Measurements from ENCODE around the gene MYO1H. TPM values are rescaled to one million over a fixed set of nuclear protein-coding genes. Genes with fewer than 3 reads are reported as not detected.
"Not testable (repeated sequence)": the region's sequence is repeated elsewhere in the genome, so short reads cannot be mapped to it uniquely, and the experiment has no call there.

MYO1H gene, protein sequence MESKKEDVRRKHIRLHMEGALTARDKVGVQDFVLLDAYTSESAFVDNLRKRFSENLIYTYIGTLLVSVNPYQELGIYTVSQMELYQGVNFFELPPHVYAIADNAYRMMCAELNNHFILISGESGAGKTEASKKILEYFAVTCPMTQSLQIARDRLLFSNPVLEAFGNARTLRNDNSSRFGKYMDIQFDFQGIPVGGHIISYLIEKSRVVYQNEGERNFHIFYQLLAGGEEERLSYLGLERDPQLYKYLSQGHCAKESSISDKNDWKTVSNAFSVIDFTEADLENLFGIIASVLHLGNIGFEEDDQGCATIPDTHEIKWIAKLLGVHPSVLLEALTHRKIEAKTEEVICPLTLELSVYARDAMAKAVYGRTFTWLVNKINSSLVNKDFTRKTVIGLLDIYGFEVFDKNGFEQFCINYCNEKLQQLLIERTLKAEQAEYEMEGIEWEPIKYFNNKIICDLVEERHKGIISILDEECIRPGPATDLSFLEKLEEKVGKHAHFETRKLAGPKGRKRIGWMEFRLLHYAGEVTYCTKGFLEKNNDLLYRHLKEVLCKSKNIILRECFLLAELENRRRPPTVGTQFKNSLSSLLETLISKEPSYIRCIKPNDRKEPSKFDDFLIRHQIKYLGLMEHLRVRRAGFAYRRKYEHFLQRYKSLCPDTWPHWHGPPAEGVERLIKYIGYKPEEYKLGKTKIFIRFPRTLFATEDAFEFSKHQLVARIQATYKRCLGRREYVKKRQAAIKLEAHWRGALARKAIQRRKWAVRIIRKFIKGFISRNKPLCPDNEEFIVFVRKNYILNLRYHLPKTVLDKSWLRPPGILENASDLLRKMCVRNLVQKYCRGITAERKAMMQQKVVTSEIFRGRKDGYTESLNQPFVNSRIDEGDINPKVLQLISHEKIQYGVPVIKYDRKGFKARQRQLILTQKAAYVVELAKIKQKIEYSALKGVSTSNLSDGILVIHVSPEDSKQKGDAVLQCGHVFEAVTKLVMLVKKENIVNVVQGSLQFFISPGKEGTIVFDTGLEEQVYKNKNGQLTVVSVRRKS
- 1 to 10 TPM in 1 of 5 donors, under 1 TPM in 4; 0.13 to 1.1 (median 0.26) TPM for polyA plus RNA-seq (ENCODE audit: insufficient read depth in 1 of 5, insufficient read length in 5 of 5, low replicate concordance in 1 of 5)
- long read RNA-seq, donor 1: 0 reads
- long read RNA-seq, donor 2: 0 reads
- long read RNA-seq, donor 3: 0 reads
- long read RNA-seq, donor 4: 0 reads
- long read RNA-seq, donor 5, partial matches to known transcripts: 0 of 6 reads
- long read RNA-seq, donor 5, other reads (novel, unspliced or antisense): 6 of 6 reads
- long read RNA-seq, donor 6: 0 reads
- long read RNA-seq, donor 7: 0 reads
- long read RNA-seq, donor 8: 0 reads

DNA sequence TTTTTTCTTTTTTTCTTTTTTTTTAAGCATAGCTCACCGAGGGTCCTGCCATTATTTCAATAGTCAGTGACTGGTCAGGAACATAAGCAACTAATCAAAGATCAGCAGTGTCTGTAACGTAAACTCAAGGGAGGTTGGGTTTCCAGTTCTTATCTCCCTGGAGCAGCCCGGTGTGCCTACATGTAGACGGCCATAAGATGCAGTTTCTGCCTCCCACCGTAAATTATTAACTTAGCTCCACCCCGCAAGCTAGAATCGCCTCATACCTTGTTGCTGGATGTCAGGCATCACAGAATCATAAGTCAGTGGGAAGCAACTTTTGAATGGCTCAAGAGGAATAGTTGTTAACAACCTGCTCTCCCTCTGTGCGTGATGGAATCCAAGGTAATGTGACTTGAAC, at the start of gene MYO1H:
MYO1H (plus strand) TSS at position 312 of the 400 bp plus-strand sequence; CDS start at position 373, 61 bp downstream.
- no peak for DNase-seq

- no peak for DNase-seq
These were observed 47.9 kb upstream of the MYO1H start for GRCh38 chr12:109299849-109300248.

DNA sequence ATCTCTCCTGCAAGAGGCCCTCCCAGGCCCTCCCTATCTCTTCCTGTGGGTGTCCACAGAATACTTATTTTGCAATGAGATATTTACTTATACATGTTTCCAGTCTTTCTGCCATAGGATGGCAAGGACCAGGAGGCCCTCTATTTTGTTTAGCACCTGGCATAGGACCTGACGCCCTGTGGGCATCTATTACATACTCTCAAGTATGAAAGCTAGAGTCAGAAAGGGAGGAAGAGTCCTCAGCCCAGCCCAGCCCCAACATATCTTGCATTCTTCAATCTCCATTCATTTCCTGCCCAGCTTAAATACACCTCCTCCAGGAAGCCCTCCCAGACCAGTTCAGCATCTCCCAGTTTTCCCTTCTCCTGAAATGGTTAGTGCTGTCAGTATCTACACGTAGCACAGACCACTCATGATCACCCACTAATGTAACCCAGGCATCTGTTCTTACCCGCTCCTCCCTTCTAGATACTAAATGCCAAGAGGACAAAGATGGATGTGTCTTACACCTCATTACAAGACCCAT, 46.0 kb upstream of the MYO1H start:
- DNase-seq: no peak

DNA sequence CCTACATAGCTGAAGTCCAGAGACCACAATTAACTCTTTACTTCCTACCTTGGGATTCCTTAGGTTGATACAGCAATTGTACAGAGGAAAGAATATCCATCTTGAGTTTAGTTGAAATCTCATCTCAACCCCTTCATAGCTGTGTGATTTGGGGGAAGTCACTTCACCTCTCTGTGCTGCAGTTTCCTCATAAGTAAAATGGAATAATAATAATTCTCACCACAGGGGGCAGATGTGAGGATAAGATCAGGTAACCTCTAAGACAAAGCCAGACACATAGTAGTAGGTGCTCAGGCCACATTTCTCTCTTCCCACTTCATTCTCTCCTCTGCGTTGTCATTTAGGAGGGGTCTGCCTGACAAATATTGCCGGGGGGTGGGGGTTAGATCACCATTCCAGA, 45.3 kb upstream of the MYO1H start:
- DNase-seq: no peak

DNA sequence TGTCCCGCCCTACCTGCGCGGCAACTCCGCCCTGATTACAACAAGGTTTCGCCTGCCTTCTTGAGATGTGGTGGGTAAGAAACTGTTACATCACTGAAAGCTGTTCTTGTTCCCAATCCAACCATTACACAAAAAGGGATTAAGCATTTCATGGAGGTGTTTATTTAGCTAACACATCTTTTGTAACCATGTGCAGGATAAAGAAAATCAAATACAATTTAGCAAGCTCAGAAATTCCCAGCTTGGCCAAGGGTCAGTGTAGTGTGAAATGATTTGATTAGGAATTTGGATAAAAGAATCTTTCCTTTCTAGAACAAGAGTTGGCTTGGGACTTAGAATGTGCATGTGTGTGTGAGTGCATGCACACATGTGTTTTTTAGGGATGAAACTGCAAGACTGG, 44.9 kb upstream of the MYO1H start:
- DNase-seq: no peak

DNA sequence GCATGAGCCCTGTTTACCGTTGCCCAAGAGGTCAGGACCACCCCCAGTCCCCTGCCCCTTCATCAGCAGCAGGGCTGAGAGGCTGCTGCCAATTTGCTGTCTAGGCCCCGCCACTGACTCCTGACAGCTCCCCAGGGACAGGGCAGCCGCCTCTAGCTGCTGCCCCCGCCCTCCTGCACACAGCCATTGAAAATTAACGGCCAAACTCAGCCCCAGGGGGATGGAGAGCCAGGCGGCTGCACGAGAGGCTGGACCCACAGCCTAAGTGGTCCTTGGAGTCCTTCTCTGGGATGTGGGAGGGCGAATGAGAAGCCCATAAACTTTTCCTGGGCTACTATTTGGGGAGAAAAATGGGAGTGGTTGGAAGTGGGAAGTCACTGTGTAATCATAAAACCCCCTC, 43.2 kb upstream of the MYO1H start:
- no peak for DNase-seq

GRCh38 chr12:109305547-109305946, 42.2 kb upstream of the MYO1H start:
- no peak for DNase-seq

DNA sequence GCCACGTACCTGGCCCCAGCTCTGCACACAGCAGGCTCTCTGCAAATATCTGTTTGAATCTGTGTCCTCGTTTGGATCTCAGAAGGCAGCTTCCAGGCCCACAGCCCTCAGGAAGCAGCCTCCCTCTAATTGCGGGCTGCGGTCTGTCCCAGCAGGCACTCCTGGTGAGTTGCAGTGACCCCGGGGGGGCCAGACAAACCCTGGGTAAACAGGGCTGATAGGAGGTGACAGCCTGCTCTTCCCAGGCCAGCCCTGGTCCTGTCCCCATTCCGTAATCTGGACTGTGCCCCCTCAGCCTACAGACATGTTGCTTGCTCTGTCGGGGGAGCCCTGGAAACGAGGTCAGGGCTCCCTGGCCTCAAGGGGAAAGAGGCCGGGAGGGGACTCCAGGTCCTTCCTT, 40.6 kb upstream of the MYO1H start:
- no peak for DNase-seq

DNA sequence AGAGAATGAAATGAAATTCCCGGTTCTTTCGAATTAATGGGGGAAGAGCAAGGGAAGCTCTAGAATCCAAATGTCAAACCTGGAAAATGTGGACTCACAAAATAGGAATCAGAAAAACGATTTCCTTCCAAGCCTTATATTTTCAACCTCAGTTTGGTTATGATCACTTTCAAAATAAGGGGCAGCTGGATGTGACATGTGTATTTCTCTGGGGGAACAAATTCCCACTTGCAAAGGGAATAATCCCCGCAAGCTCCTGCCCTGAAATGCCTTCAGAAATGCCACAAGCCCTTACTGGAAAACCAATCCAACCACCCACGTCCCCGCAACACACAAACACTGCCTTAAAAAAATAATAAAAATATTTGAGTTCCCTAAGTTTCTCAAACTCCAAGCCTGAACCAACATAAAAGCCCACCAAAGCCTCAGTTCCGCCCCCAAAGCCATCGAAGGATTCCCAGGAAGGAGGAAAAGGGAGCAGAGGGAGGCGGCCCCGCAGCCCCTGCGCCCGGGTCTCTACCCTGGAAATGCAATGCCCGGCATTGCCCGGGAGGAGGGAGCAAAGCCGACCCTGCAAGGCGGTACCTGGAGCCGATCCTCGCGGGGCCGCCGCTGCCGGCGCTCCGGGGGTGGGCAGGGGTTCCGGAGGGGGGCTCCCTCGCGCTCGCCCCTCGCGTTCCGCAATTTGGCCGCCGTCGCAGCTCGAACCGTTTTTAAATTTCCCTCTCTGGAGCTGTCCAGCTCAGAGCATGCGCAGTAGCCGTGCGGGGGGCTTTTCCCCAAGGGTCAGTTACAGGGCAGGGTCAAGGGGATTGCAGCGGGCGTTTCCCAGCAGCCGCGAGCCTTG, 38.9 kb upstream of the MYO1H start, which contains the start of gene FOXN4:
FOXN4 (minus strand) TSS at position 751 of the 847 bp plus-strand sequence. CDS start 963 bp downstream, outside the sequence.
- no peak for DNase-seq

DNA sequence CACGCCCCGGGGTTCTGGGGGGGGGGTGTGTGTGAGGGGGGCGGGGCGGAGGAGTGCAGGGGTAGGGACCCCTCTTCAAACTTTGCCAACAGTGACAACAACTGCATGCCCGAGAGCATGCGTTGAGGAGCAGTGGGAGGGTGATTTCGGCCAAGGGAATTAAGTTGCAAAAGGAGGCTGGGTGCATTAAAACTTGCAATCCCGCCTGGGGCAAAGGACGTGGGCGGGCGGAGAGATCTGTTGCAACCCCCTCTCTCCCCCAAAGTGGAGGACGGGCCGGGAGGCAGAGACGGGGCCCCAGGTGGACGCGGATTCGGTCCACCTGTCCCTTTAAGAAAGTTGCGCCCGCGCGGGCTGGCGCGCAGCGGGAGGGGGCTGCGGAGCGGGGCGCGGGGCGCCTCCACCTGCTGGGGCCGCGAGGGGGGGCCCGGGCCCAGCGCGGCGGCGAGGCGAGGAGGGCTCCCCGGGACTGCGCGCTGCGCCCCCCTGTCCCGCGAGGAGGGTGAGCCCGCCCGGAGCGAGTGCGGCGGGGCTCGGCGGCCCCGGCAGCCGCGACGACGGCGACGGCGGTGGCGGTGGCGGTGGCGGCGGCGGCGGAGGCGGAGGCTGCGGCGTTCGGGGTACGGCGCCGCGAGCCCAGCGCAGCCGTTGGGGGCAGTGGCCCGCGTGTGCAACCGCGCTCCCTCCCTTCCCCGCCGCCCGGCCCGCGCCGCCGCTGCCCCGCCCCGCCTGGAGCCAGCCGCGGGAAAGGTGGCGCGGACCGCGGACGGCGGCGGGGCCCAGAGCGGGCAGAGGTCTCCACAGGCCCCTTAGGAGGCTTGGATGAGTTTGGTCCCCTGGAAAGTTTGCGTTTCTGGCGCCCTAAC, 38.1 kb upstream of the MYO1H start:
- no peak for DNase-seq

- DNase-seq: no peak
These were observed 37.2 kb upstream of the MYO1H start for GRCh38 chr12:109310247-109311125.

GRCh38 chr12:109321294-109321693, 26.4 kb upstream of the MYO1H start:
- not testable (repeated sequence) for DNase-seq

DNA sequence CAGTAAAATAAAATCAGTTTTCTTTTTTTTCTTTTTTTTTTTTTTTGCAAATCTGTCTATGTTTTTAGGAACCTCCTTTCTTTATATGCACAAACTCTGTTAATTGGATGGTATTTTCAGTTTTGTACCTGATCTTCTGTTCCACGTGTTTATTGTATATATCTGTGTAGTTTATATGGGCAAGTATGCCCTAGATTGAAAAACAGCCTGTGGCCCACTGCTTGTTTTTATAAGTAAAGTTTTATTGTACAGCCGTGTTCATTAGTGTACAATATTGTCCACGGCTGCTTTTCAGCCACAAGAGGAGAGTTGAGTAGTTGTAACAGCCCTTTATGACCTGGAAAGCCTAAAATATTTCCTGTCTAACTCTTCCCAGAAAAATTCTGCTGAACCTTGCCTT, 18.7 kb upstream of the MYO1H start:
- DNase-seq: no peak

- DNase-seq: no peak
These were observed 18.0 kb upstream of the MYO1H start for GRCh38 chr12:109329686-109330085.

GRCh38 chr12:109330282-109331230, 17.1 kb upstream of the MYO1H start:
- DNase-seq: no peak

- DNase-seq: no peak
These were observed 16.3 kb upstream of the MYO1H start for GRCh38 chr12:109331301-109331952.

DNA sequence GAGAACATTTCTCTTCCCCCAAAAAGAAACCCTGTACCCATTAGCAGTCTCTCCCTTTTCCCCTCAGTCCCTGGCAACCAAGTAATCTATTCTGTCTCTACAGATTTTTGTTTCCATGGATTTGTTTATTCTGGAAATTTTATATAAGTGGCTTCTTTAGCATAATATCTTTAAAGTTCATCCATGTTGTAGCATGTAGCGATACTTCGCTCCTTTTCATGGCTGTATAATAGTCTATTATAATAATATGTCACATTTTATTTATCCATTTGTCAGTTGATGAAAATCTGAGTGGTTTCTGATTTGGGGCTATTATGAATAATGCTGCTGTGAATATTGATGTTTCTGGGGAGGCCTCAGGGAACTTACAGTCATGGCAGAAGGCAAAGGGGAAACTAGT, 12.8 kb upstream of the MYO1H start:
- DNase-seq: no peak
